ENCODE data around the gene ZBTB45.
A peak's percentile ranks its signal among the peaks of the same experiment; 100 is the strongest.

The ZBTB45 gene

GRCh38 chr19:58482372-58482771, 37.2 kb downstream of the ZBTB45 start:
- no peaks in the 10 kb centered on the region for H3K4me1 ChIP-seq (ENCODE audit: control insufficient read depth in 1 of 2, insufficient read depth in 2 of 2, low read length in 2 of 2)
- peaks cover 0 to 13% of the 10 kb centered on the region in 2 donors for H3K36me3 ChIP-seq (ENCODE audit: control insufficient read depth in 1 of 2, insufficient read depth in 2 of 2, low read length in 2 of 2)
- no peak overlapping the region for H3K9ac ChIP-seq (ENCODE audit: low read depth in 1 of 2, low read length in 2 of 2)
- H3K27me3 ChIP-seq (ENCODE audit: control insufficient read depth in 1 of 2, insufficient read depth in 2 of 2, low read length in 2 of 2) = no peaks in the 10 kb centered on the region
- no peak overlapping the region for H3K27ac ChIP-seq (ENCODE audit: low read depth, low read length)
- H3K4me3 ChIP-seq (ENCODE audit: low read depth in 1 of 2, low read length in 2 of 2) = no peak overlapping the region
- no peaks in the 10 kb centered on the region for H3K9me3 ChIP-seq (ENCODE audit: control insufficient read depth in 1 of 2, low read length in 2 of 2)

- H3K9me3 ChIP-seq (ENCODE audit: control insufficient read depth in 1 of 2, low read length in 2 of 2) = no peaks in the 10 kb centered on the region
- H3K27me3 ChIP-seq (ENCODE audit: control insufficient read depth in 1 of 2, insufficient read depth in 2 of 2, low read length in 2 of 2) = no peaks in the 10 kb centered on the region
- H3K36me3 ChIP-seq (ENCODE audit: control insufficient read depth in 1 of 2, insufficient read depth in 2 of 2, low read length in 2 of 2) = peaks cover 0 to 13% of the 10 kb centered on the region in 2 donors
- no peak overlapping the region for H3K4me3 ChIP-seq (ENCODE audit: low read depth in 1 of 2, low read length in 2 of 2)
- H3K27ac ChIP-seq (ENCODE audit: low read depth, low read length) = no peak overlapping the region
- peaks cover 7 to 8% of the 10 kb centered on the region in 2 donors for H3K4me1 ChIP-seq (ENCODE audit: control insufficient read depth in 1 of 2, insufficient read depth in 2 of 2, low read length in 2 of 2)
- H3K9ac ChIP-seq (ENCODE audit: low read depth in 1 of 2, low read length in 2 of 2) = no peak overlapping the region
Observed at GRCh38 chr19:58480831-58481230, 38.8 kb downstream of the ZBTB45 start.

GRCh38 chr19:58480481-58480830, 39.2 kb downstream of the ZBTB45 start:
- no peaks in the 10 kb centered on the region for H3K9me3 ChIP-seq (ENCODE audit: control insufficient read depth in 1 of 2, low read length in 2 of 2)
- H3K4me3 ChIP-seq (ENCODE audit: low read depth in 1 of 2, low read length in 2 of 2) = no peak overlapping the region
- H3K27me3 ChIP-seq (ENCODE audit: control insufficient read depth in 1 of 2, insufficient read depth in 2 of 2, low read length in 2 of 2) = no peaks in the 10 kb centered on the region
- peaks cover 7 to 9% of the 10 kb centered on the region in 2 donors for H3K4me1 ChIP-seq (ENCODE audit: control insufficient read depth in 1 of 2, insufficient read depth in 2 of 2, low read length in 2 of 2)
- peaks cover 0 to 13% of the 10 kb centered on the region in 2 donors for H3K36me3 ChIP-seq (ENCODE audit: control insufficient read depth in 1 of 2, insufficient read depth in 2 of 2, low read length in 2 of 2)
- H3K9ac ChIP-seq (ENCODE audit: low read depth in 1 of 2, low read length in 2 of 2) = no peak overlapping the region
- H3K27ac ChIP-seq (ENCODE audit: low read depth, low read length) = no peak overlapping the region

- H3K27me3 ChIP-seq (ENCODE audit: control insufficient read depth in 1 of 2, insufficient read depth in 2 of 2, low read length in 2 of 2) = no peaks in the 10 kb centered on the region
- H3K9ac ChIP-seq (ENCODE audit: low read depth in 1 of 2, low read length in 2 of 2) = no peak overlapping the region
- no peak overlapping the region for H3K27ac ChIP-seq (ENCODE audit: low read depth, low read length)
- H3K9me3 ChIP-seq (ENCODE audit: control insufficient read depth in 1 of 2, low read length in 2 of 2) = no peaks in the 10 kb centered on the region
- peaks cover 0 to 13% of the 10 kb centered on the region in 2 donors for H3K36me3 ChIP-seq (ENCODE audit: control insufficient read depth in 1 of 2, insufficient read depth in 2 of 2, low read length in 2 of 2)
- H3K4me1 ChIP-seq (ENCODE audit: control insufficient read depth in 1 of 2, insufficient read depth in 2 of 2, low read length in 2 of 2) = peaks cover 12 to 14% of the 10 kb centered on the region in 2 donors
- H3K4me3 ChIP-seq (ENCODE audit: low read depth in 1 of 2, low read length in 2 of 2) = no peak overlapping the region
Observed at GRCh38 chr19:58479736-58480480, 39.7 kb downstream of the ZBTB45 start.

GRCh38 chr19:58479303-58479702, 40.3 kb downstream of the ZBTB45 start:
- H3K27ac ChIP-seq (ENCODE audit: low read depth, low read length) = no peak overlapping the region
- H3K4me1 ChIP-seq (ENCODE audit: control insufficient read depth in 1 of 2, insufficient read depth in 2 of 2, low read length in 2 of 2) = peaks cover 14% of the 10 kb centered on the region in 2 donors

GRCh38 chr19:58477871-58478270, 41.7 kb downstream of the ZBTB45 start:
- no peak overlapping the region for H3K4me3 ChIP-seq (ENCODE audit: low read depth in 1 of 2, low read length in 2 of 2)
- H3K9me3 ChIP-seq (ENCODE audit: control insufficient read depth in 1 of 2, low read length in 2 of 2) = no peaks in the 10 kb centered on the region
- H3K9ac ChIP-seq (ENCODE audit: low read depth in 1 of 2, low read length in 2 of 2) = no peak overlapping the region
- peaks cover 14% of the 10 kb centered on the region in 2 donors for H3K4me1 ChIP-seq (ENCODE audit: control insufficient read depth in 1 of 2, insufficient read depth in 2 of 2, low read length in 2 of 2)
- no peaks in the 10 kb centered on the region for H3K27me3 ChIP-seq (ENCODE audit: control insufficient read depth in 1 of 2, insufficient read depth in 2 of 2, low read length in 2 of 2)
- H3K36me3 ChIP-seq (ENCODE audit: control insufficient read depth in 1 of 2, insufficient read depth in 2 of 2, low read length in 2 of 2) = peaks cover 0 to 14% of the 10 kb centered on the region in 2 donors
- H3K27ac ChIP-seq (ENCODE audit: low read depth, low read length) = no peak overlapping the region

More at GRCh38 chr19:58479303-58479702, 40.3 kb downstream of the ZBTB45 start:
- H3K4me3 ChIP-seq (ENCODE audit: low read depth in 1 of 2, low read length in 2 of 2) = no peak overlapping the region
- no peaks in the 10 kb centered on the region for H3K9me3 ChIP-seq (ENCODE audit: control insufficient read depth in 1 of 2, low read length in 2 of 2)
- H3K36me3 ChIP-seq (ENCODE audit: control insufficient read depth in 1 of 2, insufficient read depth in 2 of 2, low read length in 2 of 2) = peaks cover 0 to 13% of the 10 kb centered on the region in 2 donors
- H3K27me3 ChIP-seq (ENCODE audit: control insufficient read depth in 1 of 2, insufficient read depth in 2 of 2, low read length in 2 of 2) = no peaks in the 10 kb centered on the region
- no peak overlapping the region for H3K9ac ChIP-seq (ENCODE audit: low read depth in 1 of 2, low read length in 2 of 2)

GRCh38 chr19:58477130-58477529, 42.5 kb downstream of the ZBTB45 start:
- Histone ChIP-seq H3K4me1 (ENCODE audit: control insufficient read depth in 1 of 2, insufficient read depth in 2 of 2, low read length in 2 of 2) (peaks cover 14% of the 10 kb centered on the region in 2 donors), H3K4me3 (ENCODE audit: low read depth in 1 of 2, low read length in 2 of 2) (peak overlapping the region; percentile 87 to 89), H3K9ac (ENCODE audit: low read depth in 1 of 2, low read length in 2 of 2) (peak overlapping the region; percentile 6 to 76), H3K27ac (ENCODE audit: low read depth, low read length) (no peak overlapping the region), H3K9me3 (ENCODE audit: control insufficient read depth in 1 of 2, low read length in 2 of 2) (no peaks in the 10 kb centered on the region), H3K27me3 (ENCODE audit: control insufficient read depth in 1 of 2, insufficient read depth in 2 of 2, low read length in 2 of 2) (no peaks in the 10 kb centered on the region), H3K36me3 (ENCODE audit: control insufficient read depth in 1 of 2, insufficient read depth in 2 of 2, low read length in 2 of 2) (peaks cover 3 to 22% of the 10 kb centered on the region in 2 donors)

- peak overlapping the region; percentile 87 to 89 for H3K4me3 ChIP-seq (ENCODE audit: low read depth in 1 of 2, low read length in 2 of 2)
- peaks cover 14% of the 10 kb centered on the region in 2 donors for H3K4me1 ChIP-seq (ENCODE audit: control insufficient read depth in 1 of 2, insufficient read depth in 2 of 2, low read length in 2 of 2)
- H3K36me3 ChIP-seq (ENCODE audit: control insufficient read depth in 1 of 2, insufficient read depth in 2 of 2, low read length in 2 of 2) = peaks cover 5 to 28% of the 10 kb centered on the region in 2 donors
- H3K27me3 ChIP-seq (ENCODE audit: control insufficient read depth in 1 of 2, insufficient read depth in 2 of 2, low read length in 2 of 2) = no peaks in the 10 kb centered on the region
- peak overlapping the region; percentile 76 to 80 for H3K9ac ChIP-seq (ENCODE audit: low read depth in 1 of 2, low read length in 2 of 2)
- H3K27ac ChIP-seq (ENCODE audit: low read depth, low read length) = peak overlapping the region; percentile 91
- H3K9me3 ChIP-seq (ENCODE audit: control insufficient read depth in 1 of 2, low read length in 2 of 2) = no peaks in the 10 kb centered on the region
Observed at GRCh38 chr19:58476498-58477015, 43.1 kb downstream of the ZBTB45 start.

GRCh38 chr19:58475714-58476497, 43.7 kb downstream of the ZBTB45 start, which contains the start of gene ZNF446:
Gene ZNF446 (plus strand): TSS chr19:58476352. CDS start chr19:58477219, 867 bp downstream.
- H3K27ac ChIP-seq (ENCODE audit: low read depth, low read length) = peak within 1 kb of the TSS; percentile 91
- H3K4me3 ChIP-seq (ENCODE audit: low read depth in 1 of 2, low read length in 2 of 2) = peak within 1 kb of the TSS; percentile 87 to 89
- H3K9me3 ChIP-seq (ENCODE audit: control insufficient read depth in 1 of 2, low read length in 2 of 2) = no peaks in the 10 kb centered on the region
- peaks cover 5 to 27% of the 10 kb centered on the region in 2 donors for H3K36me3 ChIP-seq (ENCODE audit: control insufficient read depth in 1 of 2, insufficient read depth in 2 of 2, low read length in 2 of 2)
- H3K4me1 ChIP-seq (ENCODE audit: control insufficient read depth in 1 of 2, insufficient read depth in 2 of 2, low read length in 2 of 2) = peaks cover 14% of the 10 kb centered on the region in 2 donors
- H3K27me3 ChIP-seq (ENCODE audit: control insufficient read depth in 1 of 2, insufficient read depth in 2 of 2, low read length in 2 of 2) = no peaks in the 10 kb centered on the region
- peak within 1 kb of the TSS; percentile 76 to 80 for H3K9ac ChIP-seq (ENCODE audit: low read depth in 1 of 2, low read length in 2 of 2)

Data from duodenal mucosa (tissue), 2 donors.